GM12801 (cell line): ENCODE data around the gene GLTPD2.

Experiments used
- CTCF ChIP-seq: IDR thresholded peaks from one replicate; pipeline ENCODE4 v1.5.1; 2011; ENCODE audit warnings: control low read depth; ENCODE audit not compliant: insufficient read length; ENCODE audit errors: extremely low read depth

The GLTPD2 gene

GRCh38 chr17:4788807-4789700, at the start of gene GLTPD2:
TSS of gene GLTPD2 (plus strand) at chr17:4788964. CDS start at chr17:4789012, 48 bp downstream.
- no peak for TF ChIP-seq CTCF

- no peak for TF ChIP-seq CTCF
Measured at GRCh38 chr17:4739122-4740024, 49.4 kb upstream of the GLTPD2 start, which contains the start of the genes CXCL16 and ZMYND15. TSS of gene CXCL16 (minus strand) at chr17:4739928. CDS start at chr17:4739339, 589 bp downstream. TSS of gene ZMYND15 (plus strand) at chr17:4739833. CDS start at chr17:4740549, 716 bp downstream.

GRCh38 chr17:4740025-4740351, 48.8 kb upstream of the GLTPD2 start:
- no peak for TF ChIP-seq CTCF

- TF ChIP-seq CTCF = no peak
Measured at GRCh38 chr17:4740584-4740983, 48.2 kb upstream of the GLTPD2 start.

- TF ChIP-seq CTCF = no peak
Measured at GRCh38 chr17:4741544-4741943, 47.2 kb upstream of the GLTPD2 start.

GRCh38 chr17:4742133-4742532, 46.6 kb upstream of the GLTPD2 start:
- TF ChIP-seq CTCF = no peak

GRCh38 chr17:4742629-4743028, 46.1 kb upstream of the GLTPD2 start:
- no peak for TF ChIP-seq CTCF
